GM18870 (cell line): ENCODE measurements around the gene ZSCAN18.
"Not testable (repeated sequence)": the region's sequence is repeated elsewhere in the genome, so short reads cannot be mapped to it uniquely, and the experiment has no call there.

ENCODE experiments used
- ATAC-seq: cut with Tn5 transposase; IDR thresholded peaks from one replicate; pipeline ENCODE4 v1.9.1; 2021; ENCODE audit warnings: moderate library complexity; ENCODE audit not compliant: unreplicated experiment

Gene ZSCAN18, protein sequence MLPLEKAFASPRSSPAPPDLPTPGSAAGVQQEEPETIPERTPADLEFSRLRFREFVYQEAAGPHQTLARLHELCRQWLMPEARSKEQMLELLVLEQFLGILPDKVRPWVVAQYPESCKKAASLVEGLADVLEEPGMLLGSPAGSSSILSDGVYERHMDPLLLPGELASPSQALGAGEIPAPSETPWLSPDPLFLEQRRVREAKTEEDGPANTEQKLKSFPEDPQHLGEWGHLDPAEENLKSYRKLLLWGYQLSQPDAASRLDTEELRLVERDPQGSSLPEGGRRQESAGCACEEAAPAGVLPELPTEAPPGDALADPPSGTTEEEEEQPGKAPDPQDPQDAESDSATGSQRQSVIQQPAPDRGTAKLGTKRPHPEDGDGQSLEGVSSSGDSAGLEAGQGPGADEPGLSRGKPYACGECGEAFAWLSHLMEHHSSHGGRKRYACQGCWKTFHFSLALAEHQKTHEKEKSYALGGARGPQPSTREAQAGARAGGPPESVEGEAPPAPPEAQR

GRCh38 chr19:58097781-58098681 lies at the start of gene ZSCAN18:
Gene ZSCAN18 (minus strand): TSS chr19:58098231. CDS start chr19:58090267, 7,964 bp downstream.
- no peak for ATAC-seq

DNA sequence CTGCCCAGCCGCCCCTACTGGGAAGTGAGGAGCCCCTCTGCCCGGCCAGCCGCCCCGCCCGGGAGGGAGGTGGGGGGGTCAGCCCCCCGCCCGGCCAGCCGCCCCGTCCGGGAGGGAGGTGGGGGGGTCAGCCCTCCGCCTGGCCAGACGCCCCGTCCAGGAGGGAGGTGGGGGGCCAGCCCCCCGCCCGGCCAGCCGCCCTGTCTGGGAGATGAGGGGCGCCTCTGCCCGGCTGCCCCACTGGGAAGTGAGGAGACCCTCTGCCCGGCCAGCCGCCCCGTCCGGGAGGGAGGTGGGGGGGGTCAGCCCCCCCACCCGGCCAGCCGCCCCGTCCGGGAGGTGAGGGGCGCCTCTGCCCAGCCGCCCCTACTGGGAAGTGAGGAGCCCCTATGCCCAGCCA lies 49.4 kb upstream of the ZSCAN18 start:
- ATAC-seq = not testable (repeated sequence)

- ATAC-seq = no peak
These were observed 47.8 kb upstream of the ZSCAN18 start for GRCh38 chr19:58145849-58146248.

DNA sequence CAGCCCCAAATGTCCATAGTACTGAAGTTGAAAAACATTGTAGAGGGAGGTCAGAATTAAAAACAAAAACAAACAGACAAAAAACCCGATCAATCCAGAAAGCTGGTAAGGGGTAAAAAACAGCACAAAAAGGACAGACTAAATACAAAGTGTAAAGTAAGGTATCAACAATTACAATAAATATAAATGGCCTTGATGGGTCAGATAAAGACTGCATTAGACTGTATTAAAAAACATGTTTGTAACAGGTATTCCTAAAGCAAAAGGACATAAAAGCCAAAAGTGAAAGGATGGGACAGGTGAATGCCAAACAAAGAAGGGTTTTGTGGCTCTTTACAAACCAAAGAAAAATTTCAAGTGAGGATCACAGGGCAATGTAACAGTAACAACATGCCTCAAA lies 36.2 kb upstream of the ZSCAN18 start:
- ATAC-seq = no peak

DNA sequence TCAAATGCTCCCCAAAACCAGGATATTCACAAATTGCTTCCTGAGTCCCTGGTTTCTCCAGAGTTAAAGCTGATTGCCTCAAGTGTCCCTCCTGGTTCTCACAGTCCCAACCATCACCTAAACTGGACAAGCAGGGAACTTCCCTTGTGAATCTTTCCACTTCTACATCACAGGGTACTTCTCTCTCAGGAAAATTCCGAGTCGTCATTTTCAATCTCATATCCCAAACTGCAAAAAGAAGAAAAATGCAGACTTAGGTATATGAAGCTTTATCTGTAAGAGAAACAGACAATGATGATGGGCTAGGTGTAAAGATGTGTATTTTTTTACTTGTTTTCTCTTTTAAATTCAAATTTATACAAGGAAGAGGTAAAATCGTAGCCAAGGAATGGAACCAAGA lies 31.3 kb upstream of the ZSCAN18 start:
- ATAC-seq = no peak

DNA sequence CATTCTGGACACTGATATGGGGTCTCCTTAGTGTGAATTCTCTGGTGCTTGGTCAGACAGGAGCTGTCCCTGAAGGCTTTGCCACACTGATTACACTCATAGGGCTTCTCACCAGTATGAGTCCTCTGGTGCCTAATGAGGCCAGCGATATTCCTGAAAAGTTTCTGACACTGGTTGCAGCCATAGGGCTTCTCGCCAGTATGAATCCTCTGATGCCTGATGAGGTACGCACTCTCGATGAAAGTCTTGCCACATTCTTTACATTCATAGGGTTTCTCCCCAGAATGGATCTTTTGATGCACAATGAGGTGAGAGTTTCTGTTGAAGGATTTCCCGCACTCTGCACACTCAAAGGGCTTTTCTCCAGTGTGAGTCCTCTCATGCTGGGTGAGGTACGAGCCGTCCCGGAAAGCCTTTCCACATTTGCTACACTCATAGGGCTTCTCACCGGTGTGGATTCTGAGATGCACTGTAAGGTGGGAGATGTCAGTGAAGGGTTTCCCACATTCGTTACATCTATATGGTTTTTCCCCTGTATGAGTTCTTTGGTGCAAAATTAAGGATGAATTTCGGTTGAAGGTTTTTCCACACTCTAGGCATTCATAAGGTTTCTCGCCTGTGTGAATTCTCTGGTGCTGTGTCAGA lies 30.1 kb upstream of the ZSCAN18 start:
- ATAC-seq = no peak

- ATAC-seq = no peak
These were observed 25.3 kb upstream of the ZSCAN18 start for GRCh38 chr19:58123354-58123753.

DNA sequence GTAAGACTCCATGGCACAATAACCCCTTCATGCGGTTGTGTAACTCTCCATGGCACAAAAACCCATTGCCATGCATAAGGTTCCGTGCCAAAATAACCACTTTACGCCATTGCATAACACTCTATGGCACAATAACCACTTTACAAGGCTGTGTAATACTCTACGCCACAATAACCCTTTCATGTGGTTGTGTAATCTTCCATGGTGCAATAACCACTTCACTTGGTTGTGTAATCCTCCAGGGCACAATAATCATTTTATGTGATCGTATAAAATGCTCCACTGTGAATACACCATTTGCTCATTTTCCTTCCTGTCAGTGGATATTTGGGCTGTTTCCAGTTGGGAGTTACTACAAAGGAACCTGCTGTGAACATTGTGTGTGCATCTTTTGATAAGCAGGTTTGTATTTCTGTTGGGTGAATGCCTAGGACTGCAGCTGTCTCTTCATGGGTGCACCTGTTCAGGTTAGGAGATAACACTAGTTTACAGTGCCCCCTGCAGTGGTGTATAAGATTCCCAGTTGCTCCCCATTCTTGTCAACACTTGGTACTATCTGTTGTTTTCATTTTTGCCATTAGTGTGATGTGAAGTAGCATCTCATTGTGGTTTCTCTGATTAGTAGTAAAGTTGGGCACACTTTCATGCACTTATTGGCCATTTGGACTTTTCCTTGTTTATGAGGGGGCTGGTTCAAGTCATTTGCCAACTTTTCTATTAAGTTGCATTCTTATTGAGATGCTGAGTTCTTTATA lies 21.1 kb upstream of the ZSCAN18 start:
- no peak for ATAC-seq

GRCh38 chr19:58117841-58118575 lies 20.0 kb upstream of the ZSCAN18 start:
- ATAC-seq = no peak

- no peak for ATAC-seq
These were observed 10.5 kb upstream of the ZSCAN18 start for GRCh38 chr19:58108546-58108817.

DNA sequence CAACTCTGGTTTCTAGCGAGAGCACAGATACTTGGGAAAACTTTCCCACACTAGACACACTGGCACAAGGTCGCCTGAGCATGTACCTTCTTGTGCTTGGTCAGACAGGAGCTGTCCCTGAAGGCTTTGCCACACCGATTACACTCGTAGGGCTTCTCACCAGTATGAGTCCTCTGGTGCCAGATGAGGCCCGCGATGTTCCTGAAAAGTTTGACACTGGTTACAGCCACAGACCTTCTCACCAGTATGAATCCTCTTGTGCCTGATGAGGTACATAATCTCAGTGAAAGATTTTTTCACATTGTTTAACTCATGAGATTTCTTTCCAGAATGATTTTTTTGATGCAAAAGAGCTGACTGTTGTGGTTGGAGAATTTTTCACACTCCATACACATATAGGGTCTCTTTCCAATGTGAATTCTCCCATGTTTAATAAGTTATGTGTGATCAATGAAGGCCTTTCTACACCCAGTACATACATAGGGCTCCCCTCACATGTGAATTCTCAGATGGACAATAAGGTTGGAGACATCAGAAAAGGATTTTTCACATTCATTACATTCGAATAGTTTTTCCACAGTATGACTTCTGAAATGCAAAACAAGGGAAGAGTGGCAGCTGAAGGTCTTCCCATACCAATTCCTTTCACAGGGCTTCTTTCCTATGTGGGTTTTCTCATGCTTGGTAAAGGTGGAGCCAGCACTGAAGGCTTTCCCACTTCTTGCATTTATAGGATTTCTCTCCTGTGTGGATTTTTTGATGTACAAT lies 9.9 kb upstream of the ZSCAN18 start:
- ATAC-seq = no peak

DNA sequence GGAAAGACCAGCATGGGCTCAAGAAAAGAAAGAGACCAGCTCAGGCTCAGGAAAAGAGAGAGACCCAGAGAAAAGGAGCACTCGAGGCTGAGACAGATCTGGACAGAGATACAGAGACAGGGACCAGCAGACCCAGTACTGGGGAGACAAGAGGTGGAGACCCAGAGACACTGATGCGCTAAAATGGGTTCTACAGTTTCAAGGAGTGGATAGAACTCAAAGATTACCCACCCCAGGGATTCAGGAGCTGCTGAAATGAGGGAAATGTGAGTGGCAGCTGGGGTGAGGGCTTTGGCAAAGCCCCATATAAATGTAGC lies 609 bp upstream of the ZSCAN18 start:
- no peak for ATAC-seq

- ATAC-seq = no peak
These were observed 682 bp downstream of the ZSCAN18 start for GRCh38 chr19:58097349-58097748.

GRCh38 chr19:58096884-58097283 lies 1.1 kb downstream of the ZSCAN18 start:
- no peak for ATAC-seq

- ATAC-seq = no peak
These were observed 2.7 kb downstream of the ZSCAN18 start for GRCh38 chr19:58095328-58095727.

GRCh38 chr19:58093071-58093470 lies 5.0 kb downstream of the ZSCAN18 start:
- ATAC-seq = no peak

GRCh38 chr19:58091251-58091995 lies 6.6 kb downstream of the ZSCAN18 start:
- no peak for ATAC-seq

DNA sequence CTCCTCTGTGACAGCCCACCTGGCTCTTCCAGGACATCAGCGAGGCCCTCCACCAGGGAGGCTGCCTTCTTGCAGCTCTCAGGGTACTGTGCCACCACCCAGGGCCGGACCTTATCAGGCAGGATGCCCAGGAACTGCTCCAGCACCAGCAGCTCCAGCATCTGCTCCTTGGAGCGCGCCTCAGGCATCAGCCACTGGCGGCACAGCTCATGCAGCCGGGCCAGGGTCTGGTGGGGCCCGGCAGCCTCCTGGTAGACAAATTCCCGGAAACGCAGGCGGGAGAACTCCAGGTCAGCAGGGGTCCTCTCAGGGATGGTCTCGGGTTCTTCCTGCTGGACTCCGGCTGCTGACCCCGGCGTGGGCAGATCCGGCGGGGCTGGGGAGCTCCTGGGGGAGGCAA lies 8.2 kb downstream of the ZSCAN18 start:
- ATAC-seq = no peak

DNA sequence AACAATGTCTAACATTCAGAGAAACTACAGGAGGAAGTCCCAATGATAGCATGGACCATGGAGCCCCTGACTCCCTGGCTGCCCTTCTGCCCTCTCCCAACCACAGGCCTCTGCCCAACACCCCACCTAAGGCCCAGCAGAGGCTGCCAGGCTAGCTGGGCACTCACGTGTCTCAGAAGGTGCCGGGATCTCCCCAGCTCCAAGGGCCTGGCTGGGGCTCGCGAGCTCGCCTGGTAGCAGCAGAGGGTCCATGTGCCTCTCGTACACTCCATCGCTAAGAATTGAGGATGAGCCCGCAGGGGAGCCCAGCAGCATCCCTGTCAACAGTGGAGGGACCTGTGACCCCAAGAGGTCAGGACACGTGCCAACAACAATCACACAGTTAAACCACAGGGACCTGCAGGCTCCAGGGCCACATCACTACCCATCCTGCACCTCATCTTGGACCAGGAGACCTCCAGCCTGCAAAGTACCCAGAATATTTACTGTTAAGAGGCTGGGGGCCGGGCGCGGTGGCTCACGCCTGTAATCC lies 9.4 kb downstream of the ZSCAN18 start:
- no peak for ATAC-seq
